ENCODE measurements around the gene TGFBR2. TPM values are rescaled to one million over a fixed set of nuclear protein-coding genes. Genes with fewer than 3 reads are reported as not detected.

Gene TGFBR2
- total RNA-seq, 1 experiment from 2014 or later: 45.9 TPM

- peaks cover 3% of the 10 kb centered on the region; the same call in 1 of the 2 replicates for H3K36me3 ChIP-seq (ENCODE audit: control insufficient read depth, insufficient read depth, low read length)
These were observed 25.0 kb downstream of the TGFBR2 start for GRCh38 chr3:30631243-30631904.

GRCh38 chr3:30632065-30632464 lies 25.7 kb downstream of the TGFBR2 start:
- no peaks in the 10 kb centered on the region for H3K27me3 ChIP-seq (ENCODE audit: control insufficient read depth, insufficient read depth, low read length)
- no peak overlapping the region for H3K27ac ChIP-seq (ENCODE audit: low read length)
- BruUV-seq (replicated peaks): no TSS peak
- no peaks in the 10 kb centered on the region for H3K9me3 ChIP-seq (ENCODE audit: control insufficient read depth, insufficient read depth, low read depth, low read length)
- DNase-seq (ENCODE audit: low read depth, low spot score): no peak
- POLR2A ChIA-PET: no interaction called here
- ATAC-seq: no peak
- peaks cover 13% of the 10 kb centered on the region for H3K4me1 ChIP-seq (ENCODE audit: control insufficient read depth, insufficient read depth, low read length)
- no peak for TF ChIP-seq REST (IDR thresholded peaks at IDR 0.05; ENCODE audit: insufficient read depth in 1 of 2, low read depth in 2 of 2, low read length in 1 of 2)
- TF ChIP-seq SIN3A (IDR thresholded peaks at IDR 0.05; ENCODE audit: borderline replicate concordance, insufficient read depth, low read depth, low read length): no peak
- no peak for TF ChIP-seq CTCF (IDR thresholded peaks at IDR 0.05)
- TF ChIP-seq TCF7L2 (IDR thresholded peaks at IDR 0.05; ENCODE audit: low read depth, low read length): no peak
- TF ChIP-seq POLR2AphosphoS5 (IDR thresholded peaks at IDR 0.05; ENCODE audit: low read depth, low read length): no peak
- H3K36me3 ChIP-seq (ENCODE audit: control insufficient read depth, insufficient read depth, low read length): peaks cover 3% of the 10 kb centered on the region; the same call in 1 of the 2 replicates
- no peak overlapping the region for H3K4me3 ChIP-seq (ENCODE audit: low read depth in 2 of 2, low read length in 2 of 2)
- CTCF ChIA-PET: no interaction called here
- in situ Hi-C loops (cut with HindIII; ENCODE audit: low pct_unique_long_range_greater_than_20kb, low sequenced_read_pairs) (no loop called here), intact Hi-C loops (cut with micrococcal nuclease; ENCODE audit: unreplicated experiment) (no loop called here)

More at GRCh38 chr3:30631243-30631904, 25.0 kb downstream of the TGFBR2 start:
- POLR2A ChIA-PET: no interaction called here
- Histone ChIP-seq H3K4me1 (ENCODE audit: control insufficient read depth, insufficient read depth, low read length) (peaks cover 19% of the 10 kb centered on the region), H3K27ac (ENCODE audit: low read length) (no peak overlapping the region), H3K27me3 (ENCODE audit: control insufficient read depth, insufficient read depth, low read length) (no peaks in the 10 kb centered on the region), H3K4me3 (ENCODE audit: low read depth in 2 of 2, low read length in 2 of 2) (no peak overlapping the region), H3K9me3 (ENCODE audit: control insufficient read depth, insufficient read depth, low read depth, low read length) (no peaks in the 10 kb centered on the region)
- in situ Hi-C loops (cut with HindIII; ENCODE audit: low pct_unique_long_range_greater_than_20kb, low sequenced_read_pairs) (no loop called here), intact Hi-C loops (cut with micrococcal nuclease; ENCODE audit: unreplicated experiment) (no loop called here)
- CTCF ChIA-PET: interaction anchor here (0.7 kb wide), 1 partner anchor 16 kb away, joined by 11 read pairs; no protein-coding TSS in a partner anchor
- no TSS peak for BruUV-seq (replicated peaks)
- DNase-seq (ENCODE audit: low read depth, low spot score) (no peak), ATAC-seq (no peak; the same call in 1 of the 2 replicates)
- TF ChIP-seq TCF7L2 (IDR thresholded peaks at IDR 0.05; ENCODE audit: low read depth, low read length) (no peak), POLR2AphosphoS5 (IDR thresholded peaks at IDR 0.05; ENCODE audit: low read depth, low read length) (no peak), REST (IDR thresholded peaks at IDR 0.05; ENCODE audit: insufficient read depth in 1 of 2, low read depth in 2 of 2, low read length in 1 of 2) (no peak), CTCF (IDR thresholded peaks at IDR 0.05) (no peak), SIN3A (IDR thresholded peaks at IDR 0.05; ENCODE audit: borderline replicate concordance, insufficient read depth, low read depth, low read length) (no peak)

All from Panc1 (cell line).